GM19351 (cell line): ENCODE measurements around the gene TBX21.
A peak's percentile ranks its signal among the peaks of the same experiment; 100 is the strongest.

ENCODE experiments used
- ATAC-seq: cut with Tn5 transposase; IDR thresholded peaks from one replicate; pipeline ENCODE4 v1.9.1; 2021; ENCODE audit warnings: mild to moderate bottlenecking, moderate library complexity; ENCODE audit not compliant: unreplicated experiment

TBX21 gene, protein sequence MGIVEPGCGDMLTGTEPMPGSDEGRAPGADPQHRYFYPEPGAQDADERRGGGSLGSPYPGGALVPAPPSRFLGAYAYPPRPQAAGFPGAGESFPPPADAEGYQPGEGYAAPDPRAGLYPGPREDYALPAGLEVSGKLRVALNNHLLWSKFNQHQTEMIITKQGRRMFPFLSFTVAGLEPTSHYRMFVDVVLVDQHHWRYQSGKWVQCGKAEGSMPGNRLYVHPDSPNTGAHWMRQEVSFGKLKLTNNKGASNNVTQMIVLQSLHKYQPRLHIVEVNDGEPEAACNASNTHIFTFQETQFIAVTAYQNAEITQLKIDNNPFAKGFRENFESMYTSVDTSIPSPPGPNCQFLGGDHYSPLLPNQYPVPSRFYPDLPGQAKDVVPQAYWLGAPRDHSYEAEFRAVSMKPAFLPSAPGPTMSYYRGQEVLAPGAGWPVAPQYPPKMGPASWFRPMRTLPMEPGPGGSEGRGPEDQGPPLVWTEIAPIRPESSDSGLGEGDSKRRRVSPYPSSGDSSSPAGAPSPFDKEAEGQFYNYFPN

DNA sequence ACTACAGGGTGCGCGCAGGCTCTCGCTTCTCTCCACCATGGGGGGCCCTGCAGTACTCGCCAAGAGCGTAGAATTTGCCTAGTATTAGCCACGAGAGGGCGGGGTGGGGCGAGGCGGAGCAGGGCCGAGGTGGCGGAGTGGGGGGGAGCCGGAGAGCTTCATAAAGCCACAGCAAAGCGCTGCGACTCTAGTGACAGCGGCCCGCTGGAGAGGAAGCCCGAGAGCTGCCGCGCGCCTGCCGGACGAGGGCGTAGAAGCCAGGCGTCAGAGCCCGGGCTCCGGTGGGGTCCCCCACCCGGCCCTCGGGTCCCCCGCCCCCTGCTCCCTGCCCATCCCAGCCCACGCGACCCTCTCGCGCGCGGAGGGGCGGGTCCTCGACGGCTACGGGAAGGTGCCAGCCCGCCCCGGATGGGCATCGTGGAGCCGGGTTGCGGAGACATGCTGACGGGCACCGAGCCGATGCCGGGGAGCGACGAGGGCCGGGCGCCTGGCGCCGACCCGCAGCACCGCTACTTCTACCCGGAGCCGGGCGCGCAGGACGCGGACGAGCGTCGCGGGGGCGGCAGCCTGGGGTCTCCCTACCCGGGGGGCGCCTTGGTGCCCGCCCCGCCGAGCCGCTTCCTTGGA lies at the start of gene TBX21:
TSS of gene TBX21 (plus strand) at position 190 of the 627 bp plus-strand sequence. CDS start at position 409, 219 bp downstream.
- ATAC-seq = peak; percentile 64

DNA sequence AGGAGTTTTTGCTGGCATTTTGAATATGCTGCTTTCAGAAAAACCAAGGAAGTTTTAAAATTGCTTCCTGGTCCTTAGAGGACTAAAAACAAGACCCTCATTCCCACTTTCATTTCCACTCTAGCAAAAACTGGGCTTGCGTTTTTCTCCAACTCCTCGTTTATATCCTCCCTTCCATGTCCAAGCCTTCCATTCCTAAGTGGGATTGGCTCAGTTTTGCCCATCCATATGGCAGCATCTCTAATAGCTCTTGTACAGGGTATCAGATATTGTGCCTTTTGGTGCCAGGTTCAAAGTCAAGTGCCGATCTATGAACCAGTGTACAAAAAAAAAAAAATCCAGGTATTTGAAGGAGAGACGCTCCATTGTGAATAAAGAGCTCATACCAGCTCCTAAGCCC lies 49.0 kb upstream of the TBX21 start:
- ATAC-seq = no peak

DNA sequence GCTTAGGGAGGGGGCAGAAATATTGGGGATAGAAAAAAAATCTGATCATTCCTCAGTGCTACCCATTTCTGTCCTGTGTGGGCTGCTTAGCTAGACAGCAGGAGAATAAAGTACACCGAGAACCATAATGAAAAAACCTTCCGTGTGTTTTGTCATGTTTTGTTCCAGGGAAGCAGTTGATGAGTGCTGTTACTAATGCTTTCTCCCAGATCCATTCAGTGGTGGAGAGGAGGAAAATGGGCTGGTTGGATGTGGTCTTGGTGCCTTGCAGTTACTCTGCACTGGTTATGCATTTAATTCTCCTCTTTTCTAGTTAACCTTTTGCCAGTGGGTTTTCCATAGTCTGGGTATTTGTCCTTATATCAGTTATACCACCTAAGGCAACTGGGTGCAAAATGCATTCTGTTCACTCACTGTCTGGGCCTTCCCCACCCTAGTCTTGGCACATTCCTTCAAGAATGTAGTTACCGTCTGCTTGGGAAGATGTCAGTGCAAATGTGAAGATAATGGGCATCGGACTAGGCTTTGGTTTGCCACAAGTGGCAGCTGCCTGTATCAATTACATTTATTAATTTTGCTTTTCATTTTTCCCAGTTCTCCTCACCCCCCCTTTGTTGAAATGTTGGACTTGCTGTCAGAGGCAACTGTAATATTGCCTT lies 48.4 kb upstream of the TBX21 start:
- no peak for ATAC-seq

DNA sequence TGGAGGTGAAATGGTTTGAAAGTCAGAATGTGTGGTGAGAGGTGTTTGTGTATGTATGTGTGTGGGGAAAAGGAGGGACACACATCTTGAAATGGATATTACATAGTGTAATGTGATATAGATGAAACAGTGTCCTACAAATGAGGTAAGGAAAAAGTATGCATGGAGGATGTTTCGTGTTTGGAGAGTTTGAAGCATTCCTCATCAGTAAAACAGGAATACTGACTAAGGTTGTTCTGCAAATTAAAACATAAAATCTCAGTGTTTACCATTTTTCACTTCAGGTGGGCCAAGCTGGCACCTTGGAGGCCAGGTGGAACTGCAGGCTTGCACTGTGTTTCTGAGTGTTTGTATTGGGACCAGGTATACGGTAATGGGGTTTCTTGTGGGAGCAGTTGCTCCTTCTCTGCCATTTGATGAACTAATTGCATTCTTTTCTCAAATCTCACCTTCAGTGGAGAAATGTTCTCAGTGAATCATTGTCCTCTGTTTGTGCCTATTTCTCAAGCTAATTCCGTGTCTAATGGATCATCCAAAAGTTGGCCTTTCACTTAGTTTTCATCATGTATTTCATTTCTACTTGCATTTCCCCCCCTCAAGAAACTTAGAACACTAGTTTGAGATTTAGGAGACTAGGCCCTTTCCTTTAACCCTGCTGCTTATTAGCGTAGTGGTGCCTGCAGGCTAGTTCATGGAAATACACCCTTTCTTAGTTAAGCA lies 47.3 kb upstream of the TBX21 start:
- no peak for ATAC-seq

DNA sequence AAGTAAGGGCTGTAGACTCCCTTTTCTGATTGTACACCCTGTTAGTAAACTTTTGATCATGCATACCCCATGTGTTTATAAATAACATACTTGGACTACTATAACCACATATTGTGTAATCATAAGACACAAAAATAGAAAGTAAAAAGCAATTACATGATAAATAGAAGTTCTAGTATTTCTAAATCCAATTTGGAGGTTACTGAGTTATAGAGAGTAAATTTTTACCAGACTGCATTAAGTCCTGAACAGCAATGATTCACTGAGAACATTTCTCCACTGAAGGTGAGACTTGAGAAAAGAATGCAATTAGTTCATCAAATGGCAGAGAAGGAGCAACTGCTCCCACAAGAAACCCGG lies 46.8 kb upstream of the TBX21 start:
- no peak for ATAC-seq

DNA sequence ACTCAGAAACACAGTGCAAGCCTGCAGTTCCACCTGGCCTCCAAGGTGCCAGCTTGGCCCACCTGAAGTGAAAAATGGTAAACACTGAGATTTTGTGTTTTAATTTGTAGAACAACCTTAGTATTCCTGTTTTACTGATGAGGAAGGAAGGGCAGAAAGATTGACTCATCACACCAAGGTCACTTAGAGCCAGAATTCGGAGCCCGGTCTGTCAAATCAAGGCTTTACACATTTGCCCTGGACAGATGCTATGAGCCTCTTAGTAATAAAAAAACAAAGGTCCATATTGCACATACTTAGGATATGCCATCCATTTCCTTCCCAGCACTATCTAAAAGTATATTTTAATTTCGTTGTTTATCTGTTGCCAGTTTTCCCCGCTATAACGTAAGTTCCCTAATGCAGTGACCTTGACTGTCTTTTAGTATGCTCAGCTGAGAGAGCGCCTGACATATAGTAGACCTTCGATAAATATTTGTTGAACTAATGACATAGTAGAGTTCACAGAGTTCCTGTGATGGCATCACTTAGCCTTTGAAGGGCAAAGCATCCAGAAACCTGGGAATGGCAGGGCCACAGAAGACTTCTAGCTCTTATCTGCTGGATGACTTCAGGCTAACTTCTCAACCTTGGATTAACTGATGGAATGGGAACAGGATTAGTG lies 46.2 kb upstream of the TBX21 start:
- no peak for ATAC-seq

DNA sequence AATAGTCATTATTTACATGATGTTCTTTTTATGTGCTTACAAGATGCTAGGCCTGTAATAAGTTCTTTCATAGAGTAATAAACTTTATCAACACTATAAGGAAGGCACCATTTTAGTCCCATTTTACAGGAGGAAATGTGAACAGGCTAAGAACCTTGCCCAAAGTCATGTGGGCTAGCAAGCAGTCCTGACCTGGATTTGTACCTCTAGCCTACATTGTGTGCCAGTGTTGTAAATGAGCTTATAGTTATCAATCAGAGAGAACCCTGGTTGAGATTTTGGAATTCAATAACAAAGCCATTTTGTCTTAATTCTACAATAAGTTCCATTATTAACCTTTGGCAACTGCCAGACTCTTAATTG lies 45.7 kb upstream of the TBX21 start:
- no peak for ATAC-seq

DNA sequence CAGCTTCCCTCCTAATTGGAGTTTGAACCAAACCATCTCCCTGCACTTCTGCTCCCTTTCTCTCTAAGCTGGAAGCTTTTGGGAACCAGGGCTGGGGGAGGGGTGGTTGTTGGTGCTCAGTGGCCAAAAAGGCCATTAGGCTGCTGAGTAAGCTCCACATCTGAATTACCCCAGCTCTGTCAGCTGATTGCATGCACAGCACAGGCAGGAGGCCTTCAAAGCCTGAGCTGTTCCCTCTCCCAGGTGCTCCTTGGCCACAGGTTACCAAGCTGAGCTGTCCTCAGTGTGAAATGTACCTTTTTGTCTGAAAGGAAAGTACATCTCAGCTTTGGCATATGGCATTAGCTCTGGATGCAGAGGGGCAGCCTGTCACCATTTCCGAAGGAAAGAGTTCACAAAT lies 45.3 kb upstream of the TBX21 start:
- no peak for ATAC-seq

DNA sequence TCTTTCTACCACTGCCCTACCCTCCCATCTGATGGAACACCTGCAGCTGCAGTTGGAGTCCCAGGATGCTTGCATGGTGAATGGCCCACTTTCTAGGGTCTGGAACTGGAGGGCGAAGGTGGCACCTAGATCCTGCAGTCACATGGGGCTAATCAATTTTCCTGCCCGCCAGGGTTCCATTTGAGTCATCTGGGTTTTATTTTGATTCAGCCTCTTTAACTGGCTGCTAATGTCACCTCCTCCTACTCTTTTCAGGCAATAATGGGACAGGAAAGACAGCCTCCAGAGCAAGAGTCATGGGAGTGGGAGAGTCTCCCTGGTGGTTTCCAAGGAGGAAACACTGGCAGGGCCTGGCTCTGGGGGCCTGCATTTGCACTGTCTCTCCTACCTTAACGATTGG lies 42.9 kb upstream of the TBX21 start:
- no peak for ATAC-seq

DNA sequence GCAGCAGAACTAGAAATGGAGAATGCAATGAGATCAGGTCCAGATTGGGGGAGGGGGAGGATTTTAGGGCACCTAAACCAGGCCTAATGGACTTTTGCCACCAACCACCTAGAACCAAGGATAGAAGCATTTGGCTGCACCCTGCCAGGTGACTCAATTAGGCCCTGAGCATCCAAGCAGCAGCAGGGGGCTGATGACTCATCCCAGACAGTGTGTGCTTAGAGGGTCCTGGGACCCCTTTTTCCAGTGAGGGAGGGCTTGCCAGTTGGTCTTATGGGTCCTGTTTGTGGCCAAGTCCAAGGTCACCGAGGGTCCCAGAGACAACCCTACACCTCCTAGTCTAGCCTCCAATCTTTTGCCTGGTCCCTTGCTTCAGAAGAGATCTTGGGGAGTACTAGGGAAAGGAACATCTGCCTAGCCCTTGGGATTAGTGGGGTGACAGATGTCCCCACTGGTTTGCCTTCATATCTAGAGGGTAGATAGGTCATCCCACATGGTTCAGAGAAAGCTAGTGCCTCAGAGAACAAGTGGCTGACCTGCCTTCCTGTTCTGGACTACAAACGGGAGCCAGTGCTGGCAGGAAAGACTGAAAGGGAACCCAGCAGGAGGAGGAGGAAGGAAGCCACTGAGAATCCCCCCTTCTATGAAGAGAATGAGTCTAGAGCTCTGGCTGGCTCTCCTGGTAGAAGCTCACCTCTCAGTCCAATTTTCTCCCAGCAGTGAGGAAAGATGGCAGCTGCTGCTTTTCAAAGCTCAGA lies 40.7 kb upstream of the TBX21 start:
- no peak for ATAC-seq

DNA sequence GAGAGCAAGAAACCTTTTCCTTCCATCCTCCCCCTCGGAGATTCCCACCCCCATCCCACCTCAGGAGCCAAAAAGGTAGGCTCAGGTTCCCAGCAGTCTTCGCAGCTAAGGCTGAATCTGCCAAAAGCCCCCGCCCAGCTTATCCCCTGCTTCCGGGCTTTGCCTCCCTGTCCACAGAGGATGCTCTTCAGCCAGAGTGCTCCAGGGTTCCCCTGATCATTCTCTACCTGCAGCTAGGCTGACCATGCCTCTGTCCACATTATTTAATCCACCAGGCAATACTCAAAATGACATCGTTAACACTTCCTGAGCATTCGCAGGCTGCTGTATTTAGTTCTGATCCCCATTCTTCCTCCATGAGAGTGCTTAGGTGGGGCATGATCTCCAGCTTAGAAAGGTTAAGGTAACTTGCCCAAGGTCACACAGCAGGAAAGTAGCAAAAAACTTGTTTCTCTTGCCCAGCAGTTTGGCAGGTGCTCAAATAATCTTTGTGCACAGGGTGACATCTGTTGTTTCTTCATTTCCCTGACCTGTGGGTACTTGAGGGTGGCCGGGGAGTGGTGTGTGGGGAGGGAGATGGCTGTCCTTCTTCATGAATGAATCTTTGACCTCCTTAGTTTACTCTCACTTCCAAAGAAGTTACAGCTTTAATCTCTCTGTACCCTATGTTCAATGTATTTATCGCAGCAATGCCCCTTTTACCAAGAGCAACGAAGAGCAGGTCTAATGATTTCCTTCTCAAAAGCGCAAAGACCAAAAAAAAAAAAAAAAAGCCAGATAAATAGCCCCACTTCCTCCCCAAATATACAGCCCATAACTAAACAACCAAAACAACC lies 39.9 kb upstream of the TBX21 start:
- no peak for ATAC-seq

DNA sequence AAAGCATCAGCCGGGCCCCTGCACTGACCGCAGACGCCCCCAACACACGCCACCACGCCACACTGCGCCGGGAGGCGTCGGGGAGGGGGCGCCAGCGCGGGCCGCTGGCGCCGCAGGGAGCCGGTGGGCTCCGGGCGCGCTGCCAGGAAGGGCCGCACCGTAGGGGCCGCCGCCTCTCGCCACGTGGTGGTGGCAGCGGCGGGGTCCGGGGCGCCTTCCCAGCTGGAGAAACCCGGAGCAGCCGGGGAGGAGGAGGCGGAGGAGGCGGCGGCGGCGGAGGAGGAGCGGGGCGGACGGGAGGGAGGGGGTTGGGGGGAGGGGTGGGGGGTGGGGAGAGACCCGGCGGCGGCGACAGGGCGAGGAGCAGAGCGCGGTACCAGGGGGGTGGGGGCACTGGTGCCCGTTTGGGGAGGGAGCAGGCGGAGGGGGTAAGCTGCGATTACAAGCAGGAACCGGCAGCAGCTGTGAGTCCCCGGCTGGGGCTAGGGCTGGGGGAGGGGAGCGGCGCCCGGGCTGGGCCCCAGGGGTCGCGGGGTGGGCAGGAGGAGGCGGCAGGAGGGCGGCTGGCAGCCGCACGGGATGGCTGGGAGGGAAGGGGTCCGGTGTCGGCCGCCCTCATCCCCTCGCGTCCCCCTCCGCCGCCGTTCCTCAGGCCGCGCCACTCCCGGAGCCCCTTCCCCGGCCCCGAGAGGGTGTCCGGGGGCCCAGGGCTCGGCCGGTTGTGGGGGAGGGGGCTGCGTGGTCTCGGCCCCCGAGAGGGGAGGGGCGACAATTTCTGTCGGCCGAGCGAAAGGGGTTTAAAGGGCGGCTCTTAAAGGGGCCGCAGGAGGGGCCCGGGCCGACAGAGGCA lies 39.1 kb upstream of the TBX21 start, which contains the start of gene TBKBP1:
TSS of gene TBKBP1 (plus strand) at position 431 of the 850 bp plus-strand sequence. CDS start 1,952 bp downstream, outside the sequence.
- no peak for ATAC-seq

DNA sequence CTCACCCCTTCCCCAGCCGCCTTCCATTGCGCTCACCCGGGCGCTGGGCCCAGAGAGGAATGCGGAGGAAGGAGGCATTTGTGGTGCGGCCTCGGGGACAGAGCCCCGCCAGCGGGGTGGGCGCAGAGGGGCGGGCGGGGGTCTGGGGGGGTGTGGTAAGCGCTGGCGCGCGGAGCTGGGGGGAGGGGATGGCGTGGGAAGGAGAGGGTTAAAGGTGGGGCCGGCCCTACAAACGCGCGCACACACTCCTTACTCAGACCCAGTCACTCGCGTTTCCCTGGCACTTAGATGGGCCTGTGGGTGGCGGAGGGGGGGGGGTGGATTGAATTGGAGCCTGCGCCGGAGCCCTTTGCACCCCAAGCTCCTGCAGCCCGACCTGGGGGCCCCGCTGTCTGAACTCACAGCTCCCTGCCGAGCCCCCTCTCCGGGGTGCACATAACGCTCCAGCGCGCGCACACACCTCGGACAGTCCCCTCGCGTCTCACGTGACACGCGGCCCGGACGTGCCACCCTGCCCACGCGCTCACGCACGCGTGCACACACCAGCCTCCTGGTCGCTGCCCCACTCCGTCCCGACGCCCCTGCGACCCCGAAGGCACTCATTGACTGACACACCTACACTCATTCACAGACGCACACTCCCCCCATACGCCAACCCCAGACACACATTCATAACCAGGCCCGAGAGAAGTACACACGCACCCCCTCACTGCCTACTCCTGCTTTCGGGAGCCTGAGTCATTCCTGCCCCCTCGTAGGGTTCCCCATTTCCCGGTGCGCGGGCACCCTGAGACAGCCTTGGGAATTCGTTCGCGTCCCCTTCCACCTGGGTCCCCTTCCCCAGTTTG lies 38.2 kb upstream of the TBX21 start:
- ATAC-seq = no peak

DNA sequence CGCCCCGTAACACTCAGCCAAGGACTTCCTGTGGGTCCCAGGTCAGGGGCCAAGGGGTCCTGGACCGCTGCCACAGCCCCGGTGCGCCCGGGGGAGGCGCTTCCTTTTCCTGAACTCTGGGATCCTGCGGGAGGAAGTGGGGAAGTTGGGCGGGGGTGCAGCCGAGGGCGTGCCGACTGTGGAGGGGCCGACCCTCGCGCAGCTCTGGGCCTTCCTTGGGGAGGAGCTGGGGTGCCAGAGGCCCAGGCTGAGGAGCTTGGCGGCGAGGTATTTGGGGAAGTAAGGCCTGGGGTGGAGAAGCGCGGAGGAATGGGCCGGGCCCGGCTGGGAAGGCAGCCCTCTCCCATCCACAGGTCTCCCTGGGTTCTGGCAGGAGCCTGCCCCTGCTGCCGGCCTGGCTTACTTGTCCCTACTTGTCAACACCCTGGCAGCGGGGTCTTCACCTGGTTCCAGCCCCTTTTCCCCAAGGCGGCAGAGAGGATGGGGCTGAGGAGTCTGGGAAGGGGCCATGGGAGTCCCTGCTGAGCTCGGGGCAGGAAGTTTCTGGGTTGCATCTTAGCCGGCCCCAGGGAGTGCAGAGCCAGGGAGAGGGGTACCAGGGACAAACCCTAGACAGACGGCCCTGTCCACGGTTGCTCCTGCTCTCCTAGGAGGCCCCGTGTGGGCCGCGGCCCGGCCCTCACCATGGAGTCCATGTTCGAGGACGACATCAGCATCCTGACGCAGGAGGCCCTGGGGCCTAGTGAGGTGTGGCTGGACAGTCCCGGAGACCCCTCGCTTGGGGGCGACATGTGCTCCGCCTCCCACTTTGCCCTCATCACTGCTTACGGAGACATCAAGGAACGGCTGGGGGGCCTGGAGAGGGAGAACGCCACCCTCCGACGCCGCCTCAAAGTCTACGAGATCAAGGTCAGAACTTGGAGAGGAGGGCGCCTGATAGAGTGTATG lies 37.3 kb upstream of the TBX21 start:
- ATAC-seq = no peak

DNA sequence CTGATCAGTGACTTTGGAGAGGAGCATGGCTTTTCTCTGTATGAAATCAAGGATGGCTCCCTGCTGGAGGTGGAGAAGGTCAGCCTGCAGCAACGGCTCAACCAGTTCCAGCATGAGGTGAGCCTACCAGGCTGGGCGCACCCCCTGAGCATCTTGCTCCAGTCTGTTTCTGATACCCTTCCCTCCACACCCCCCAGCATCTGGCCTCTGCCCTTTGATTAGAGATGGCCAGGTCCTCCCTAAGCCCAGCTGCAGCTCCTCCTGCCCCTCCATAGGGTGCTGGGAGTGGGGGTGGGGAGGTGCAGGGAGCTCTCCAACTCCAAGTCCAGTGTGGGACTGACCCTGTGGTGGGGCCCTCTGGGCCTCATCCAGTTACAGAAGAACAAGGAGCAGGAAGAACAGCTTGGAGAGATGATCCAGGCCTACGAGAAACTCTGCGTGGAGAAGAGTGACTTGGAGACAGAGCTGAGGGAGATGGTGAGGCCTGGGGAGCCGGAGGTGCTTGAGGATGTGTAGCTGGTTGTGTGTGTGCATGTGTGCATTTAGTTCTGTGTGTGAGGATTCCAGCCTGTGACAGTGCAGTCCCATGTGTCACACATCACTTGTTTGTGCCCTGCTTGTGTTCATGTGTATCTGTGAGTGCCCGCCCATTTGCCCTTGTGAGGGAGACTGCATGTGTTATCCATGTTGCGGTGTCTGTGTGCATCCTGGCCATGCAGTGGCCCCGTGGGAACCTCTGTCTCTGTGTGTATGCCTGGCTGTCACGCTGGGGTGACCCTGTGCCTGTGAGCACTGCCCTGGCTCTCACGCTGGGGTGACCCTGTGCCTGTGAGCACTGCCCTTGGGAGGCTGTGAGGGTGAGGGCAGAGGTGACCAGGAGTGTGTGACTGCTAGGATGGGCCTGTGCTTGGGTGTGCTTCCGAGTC lies 36.1 kb upstream of the TBX21 start:
- ATAC-seq = no peak
